ENCODE results near the gene TMEM135.

Gene TMEM135

GRCh38 chr11:87286338-87286737, 248.6 kb downstream of the TMEM135 start:
- Histone ChIP-seq H3F3A (ENCODE audit: insufficient read depth, low read length) (no peaks in the 10 kb centered on the region), H2AFZ (ENCODE audit: low read length) (no peak overlapping the region), H4K20me1 (ENCODE audit: insufficient read depth, low read length) (no peaks in the 10 kb centered on the region), H3K4me3 (ENCODE audit: low read depth, low read length, poor library complexity, severe bottlenecking) (no peak overlapping the region), H3K27ac (ENCODE audit: low read depth, low read length, poor library complexity, severe bottlenecking) (no peak overlapping the region), H3K79me2 (ENCODE audit: insufficient read depth, low read length) (no peaks in the 10 kb centered on the region), H3K4me2 (ENCODE audit: low read length) (no peak overlapping the region), H3K36me3 (ENCODE audit: insufficient read depth, low read length) (no peaks in the 10 kb centered on the region; the same call in 1 of the 2 replicates), H3K9ac (ENCODE audit: low read length) (no peak overlapping the region), H3K9me2 (ENCODE audit: low read depth, low read length) (no peaks in the 10 kb centered on the region), H3K9me3 (ENCODE audit: low read length) (no peaks in the 10 kb centered on the region), H3K27me3 (ENCODE audit: insufficient read depth, low read length) (no peaks in the 10 kb centered on the region), H3K4me1 (ENCODE audit: insufficient read depth, low read length, severe bottlenecking) (no peaks in the 10 kb centered on the region)
- TF ChIP-seq EZH2 (IDR thresholded peaks at IDR 0.05; ENCODE audit: borderline replicate concordance, low read length) = no peak
- TF ChIP-seq, protein P1, sequence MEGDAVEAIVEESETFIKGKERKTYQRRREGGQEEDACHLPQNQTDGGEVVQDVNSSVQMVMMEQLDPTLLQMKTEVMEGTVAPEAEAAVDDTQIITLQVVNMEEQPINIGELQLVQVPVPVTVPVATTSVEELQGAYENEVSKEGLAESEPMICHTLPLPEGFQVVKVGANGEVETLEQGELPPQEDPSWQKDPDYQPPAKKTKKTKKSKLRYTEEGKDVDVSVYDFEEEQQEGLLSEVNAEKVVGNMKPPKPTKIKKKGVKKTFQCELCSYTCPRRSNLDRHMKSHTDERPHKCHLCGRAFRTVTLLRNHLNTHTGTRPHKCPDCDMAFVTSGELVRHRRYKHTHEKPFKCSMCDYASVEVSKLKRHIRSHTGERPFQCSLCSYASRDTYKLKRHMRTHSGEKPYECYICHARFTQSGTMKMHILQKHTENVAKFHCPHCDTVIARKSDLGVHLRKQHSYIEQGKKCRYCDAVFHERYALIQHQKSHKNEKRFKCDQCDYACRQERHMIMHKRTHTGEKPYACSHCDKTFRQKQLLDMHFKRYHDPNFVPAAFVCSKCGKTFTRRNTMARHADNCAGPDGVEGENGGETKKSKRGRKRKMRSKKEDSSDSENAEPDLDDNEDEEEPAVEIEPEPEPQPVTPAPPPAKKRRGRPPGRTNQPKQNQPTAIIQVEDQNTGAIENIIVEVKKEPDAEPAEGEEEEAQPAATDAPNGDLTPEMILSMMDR (IDR thresholded peaks at IDR 0.05; ENCODE audit: low read length) = no peak

GRCh38 chr11:87290304-87290922, 252.7 kb downstream of the TMEM135 start:
- H3K36me3 ChIP-seq (ENCODE audit: insufficient read depth, low read length) = no peaks in the 10 kb centered on the region; the same call in 1 of the 2 replicates
- no peak overlapping the region for H2AFZ ChIP-seq (ENCODE audit: low read length)
- H3K4me2 ChIP-seq (ENCODE audit: low read length) = no peak overlapping the region
- H3K9ac ChIP-seq (ENCODE audit: low read length) = no peak overlapping the region
- H3K79me2 ChIP-seq (ENCODE audit: insufficient read depth, low read length) = no peaks in the 10 kb centered on the region
- peaks cover 8% of the 10 kb centered on the region for H3K4me1 ChIP-seq (ENCODE audit: insufficient read depth, low read length, severe bottlenecking)
- H3K9me2 ChIP-seq (ENCODE audit: low read depth, low read length) = no peaks in the 10 kb centered on the region
- H3K4me3 ChIP-seq (ENCODE audit: low read depth, low read length, poor library complexity, severe bottlenecking) = no peak overlapping the region
- TF ChIP-seq, protein P1 (IDR thresholded peaks at IDR 0.05; ENCODE audit: low read length) = peak; percentile 70; the same call in 1 of the 2 replicates
- no peak for TF ChIP-seq EZH2 (IDR thresholded peaks at IDR 0.05; ENCODE audit: borderline replicate concordance, low read length)
- H3K9me3 ChIP-seq (ENCODE audit: low read length) = no peaks in the 10 kb centered on the region
- no peaks in the 10 kb centered on the region for H4K20me1 ChIP-seq (ENCODE audit: insufficient read depth, low read length)
- no peaks in the 10 kb centered on the region for H3K27me3 ChIP-seq (ENCODE audit: insufficient read depth, low read length)
- H3K27ac ChIP-seq (ENCODE audit: low read depth, low read length, poor library complexity, severe bottlenecking) = no peak overlapping the region
- H3F3A ChIP-seq (ENCODE audit: insufficient read depth, low read length) = no peaks in the 10 kb centered on the region

GRCh38 chr11:87292598-87292997, 254.9 kb downstream of the TMEM135 start:
- H3K79me2 ChIP-seq (ENCODE audit: insufficient read depth, low read length) = no peaks in the 10 kb centered on the region
- no peaks in the 10 kb centered on the region for H3K9me3 ChIP-seq (ENCODE audit: low read length)
- no peak overlapping the region for H3K9ac ChIP-seq (ENCODE audit: low read length)
- no peaks in the 10 kb centered on the region for H3K36me3 ChIP-seq (ENCODE audit: insufficient read depth, low read length)
- H3K4me2 ChIP-seq (ENCODE audit: low read length) = no peak overlapping the region
- H3K4me1 ChIP-seq (ENCODE audit: insufficient read depth, low read length, severe bottlenecking) = peaks cover 9% of the 10 kb centered on the region
- H3F3A ChIP-seq (ENCODE audit: insufficient read depth, low read length) = no peaks in the 10 kb centered on the region
- H3K4me3 ChIP-seq (ENCODE audit: low read depth, low read length, poor library complexity, severe bottlenecking) = no peak overlapping the region
- no peak for TF ChIP-seq EZH2 (IDR thresholded peaks at IDR 0.05; ENCODE audit: borderline replicate concordance, low read length)
- TF ChIP-seq, protein P1 (IDR thresholded peaks at IDR 0.05; ENCODE audit: low read length) = no peak
- H3K9me2 ChIP-seq (ENCODE audit: low read depth, low read length) = no peaks in the 10 kb centered on the region
- H2AFZ ChIP-seq (ENCODE audit: low read length) = no peak overlapping the region
- no peaks in the 10 kb centered on the region for H4K20me1 ChIP-seq (ENCODE audit: insufficient read depth, low read length)
- H3K27ac ChIP-seq (ENCODE audit: low read depth, low read length, poor library complexity, severe bottlenecking) = no peak overlapping the region
- H3K27me3 ChIP-seq (ENCODE audit: insufficient read depth, low read length) = no peaks in the 10 kb centered on the region
